Mucosa of descending colon (tissue), 3 donors: ENCODE data around the gene SIVA1. TPM values are rescaled to one million over a fixed set of nuclear protein-coding genes. Genes with fewer than 3 reads are reported as not detected.

Experiments used
- ATAC-seq: fragments of 200-7000 bp; cut with Tn5 transposase; one replicate; pipeline ENCODE4 v1.9.1; 2020; ENCODE audit warnings: mild to moderate bottlenecking, moderate library complexity
- DNase-seq, 3 donors: peaks; one replicate each; pipeline ENCODE4 v3.0.0-alpha.2; 2020
- H3K36me3 ChIP-seq: fragments of 200-600 bp; one replicate; pipeline ENCODE4 v1.8.0; 2021; ENCODE audit warnings: low read depth, mild to moderate bottlenecking
- H3K4me1 ChIP-seq: fragments of 200-600 bp; one replicate; pipeline ENCODE4 v1.8.0; 2021; ENCODE audit warnings: low read depth, mild to moderate bottlenecking
- H3K4me3 ChIP-seq: fragments of 200-600 bp; one replicate; pipeline ENCODE4 v1.8.0; 2021; ENCODE audit warnings: mild to moderate bottlenecking
- H3K9me3 ChIP-seq: fragments of 200-600 bp; one replicate; pipeline ENCODE4 v1.8.0; 2021; ENCODE audit warnings: mild to moderate bottlenecking
- intact Hi-C, 2 donors: fragments of 100-400 bp; cut with DNase I in 1 of 2; cut with micrococcal nuclease in 1 of 2; formaldehyde crosslinking; loops; one replicate each; pipeline versions ENCODE4 v1.11.0 to v1.11.1; 2022; cut with DNase I, micrococcal nuclease
- total RNA-seq, 3 donors: library from RNA; stranded (reverse); fragmentation: NEBNext Ultra II Directional in 2 of 3; extraction: Animal tissue kit (Norgen Biotek cat#: 25700) in 2 of 3; gene quantifications; one replicate each; pipeline versions ENCODE4 v1.2.1 to v1.2.4, GENCODE V29; 2021 to 2023
- TF ChIP-seq, protein P1 (sequence below): fragments of 200-600 bp; IDR thresholded peaks from one replicate; pipeline ENCODE4 v1.8.0; 2022; ENCODE audit warnings: antibody characterized with exemption, mild to moderate bottlenecking
- donor health status: DM: no; HTN: no; CAD: no; lungs with moderate emphysema.
- donor health status: DM: no; HTN: no; CAD: no.
- donor health status: DM: no; HTN: yes; CAD: no.

The SIVA1 gene
- total RNA-seq, 3 donors from 2014 or later = 38.7 to 82.4 (median 60.4) TPM

DNA sequence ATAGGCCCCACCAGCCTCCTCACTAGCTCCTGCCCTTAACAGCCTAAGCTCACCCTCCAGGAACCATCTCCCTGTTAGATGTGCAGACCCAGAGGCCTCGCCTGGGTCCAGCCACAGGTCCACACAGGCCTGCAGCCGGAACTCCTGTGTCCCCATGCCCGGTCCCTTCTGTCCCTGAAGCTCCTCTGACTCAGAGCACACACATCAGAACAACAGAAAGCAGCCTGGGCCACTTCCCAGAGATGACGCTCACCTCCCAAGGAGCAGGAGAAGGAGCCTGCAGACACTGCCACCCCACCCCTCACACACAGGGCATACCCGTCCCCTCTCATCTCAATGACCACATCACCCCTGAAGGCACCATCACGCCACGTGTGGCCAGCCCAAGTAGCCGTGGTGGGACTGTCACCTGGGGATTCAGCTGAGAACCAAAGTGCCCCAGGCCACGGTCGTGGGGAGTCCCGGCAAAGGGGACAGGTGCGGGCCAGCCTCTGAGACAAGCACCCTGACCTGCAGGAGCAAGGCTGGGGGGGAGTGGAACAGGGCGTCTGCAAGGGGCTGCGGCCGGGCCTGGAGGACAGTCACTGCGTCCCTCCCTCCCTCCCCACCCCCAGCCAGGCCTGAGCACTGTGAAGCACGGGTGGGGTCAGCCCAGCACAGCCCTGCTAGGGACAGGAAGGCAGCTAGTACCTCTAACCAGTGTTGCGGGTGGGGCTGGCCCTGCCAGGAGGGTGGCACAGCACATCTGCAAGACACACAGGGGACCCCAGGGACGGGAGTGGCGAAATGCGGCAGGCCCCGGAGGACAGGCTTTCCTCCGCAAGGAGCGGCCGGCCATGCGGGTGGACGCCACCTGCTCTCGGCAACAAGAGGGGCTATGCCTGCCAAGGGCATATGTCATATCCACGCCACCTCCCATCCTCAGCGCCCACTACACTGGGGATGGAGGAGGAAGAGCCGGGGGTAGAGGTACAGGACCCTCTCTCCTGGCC is 37.1 kb downstream of the SIVA1 start:
- intact Hi-C loops = no loop called here
- DNase-seq (no peak), ATAC-seq (no peak)
- H3K4me1 ChIP-seq = peaks cover 19% of the 10 kb centered on the region
- no peak overlapping the region for H3K4me3 ChIP-seq
- H3K36me3 ChIP-seq = no peaks in the 10 kb centered on the region
- H3K9me3 ChIP-seq = no peaks in the 10 kb centered on the region
- TF ChIP-seq, protein P1, sequence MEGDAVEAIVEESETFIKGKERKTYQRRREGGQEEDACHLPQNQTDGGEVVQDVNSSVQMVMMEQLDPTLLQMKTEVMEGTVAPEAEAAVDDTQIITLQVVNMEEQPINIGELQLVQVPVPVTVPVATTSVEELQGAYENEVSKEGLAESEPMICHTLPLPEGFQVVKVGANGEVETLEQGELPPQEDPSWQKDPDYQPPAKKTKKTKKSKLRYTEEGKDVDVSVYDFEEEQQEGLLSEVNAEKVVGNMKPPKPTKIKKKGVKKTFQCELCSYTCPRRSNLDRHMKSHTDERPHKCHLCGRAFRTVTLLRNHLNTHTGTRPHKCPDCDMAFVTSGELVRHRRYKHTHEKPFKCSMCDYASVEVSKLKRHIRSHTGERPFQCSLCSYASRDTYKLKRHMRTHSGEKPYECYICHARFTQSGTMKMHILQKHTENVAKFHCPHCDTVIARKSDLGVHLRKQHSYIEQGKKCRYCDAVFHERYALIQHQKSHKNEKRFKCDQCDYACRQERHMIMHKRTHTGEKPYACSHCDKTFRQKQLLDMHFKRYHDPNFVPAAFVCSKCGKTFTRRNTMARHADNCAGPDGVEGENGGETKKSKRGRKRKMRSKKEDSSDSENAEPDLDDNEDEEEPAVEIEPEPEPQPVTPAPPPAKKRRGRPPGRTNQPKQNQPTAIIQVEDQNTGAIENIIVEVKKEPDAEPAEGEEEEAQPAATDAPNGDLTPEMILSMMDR = no peak

DNA sequence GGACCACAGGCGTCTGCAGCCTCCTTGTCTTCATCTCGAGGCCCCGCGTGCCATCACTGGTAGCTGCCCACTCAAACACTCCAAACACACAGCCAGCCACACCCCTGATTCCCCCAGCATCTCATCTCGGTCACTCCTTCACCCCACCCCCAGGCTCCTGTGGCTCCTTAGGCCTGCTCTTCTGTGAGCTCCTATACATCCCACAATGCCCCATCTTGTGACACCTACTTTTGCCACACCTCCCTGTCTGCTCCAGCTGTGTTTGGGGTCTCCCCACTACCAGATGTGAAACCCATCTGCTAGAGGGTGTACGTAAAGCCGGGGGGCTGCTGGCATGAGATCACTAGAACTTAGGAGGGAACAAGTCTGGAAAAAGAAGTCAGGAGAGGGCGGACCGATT is 38.5 kb downstream of the SIVA1 start:
- Histone ChIP-seq H3K4me1 (peaks cover 25% of the 10 kb centered on the region), H3K4me3 (no peak overlapping the region), H3K9me3 (no peaks in the 10 kb centered on the region), H3K36me3 (no peaks in the 10 kb centered on the region)
- no peak for ATAC-seq
- DNase-seq = no peak
- TF ChIP-seq, protein P1 = no peak
- intact Hi-C loops = no loop called here

DNA sequence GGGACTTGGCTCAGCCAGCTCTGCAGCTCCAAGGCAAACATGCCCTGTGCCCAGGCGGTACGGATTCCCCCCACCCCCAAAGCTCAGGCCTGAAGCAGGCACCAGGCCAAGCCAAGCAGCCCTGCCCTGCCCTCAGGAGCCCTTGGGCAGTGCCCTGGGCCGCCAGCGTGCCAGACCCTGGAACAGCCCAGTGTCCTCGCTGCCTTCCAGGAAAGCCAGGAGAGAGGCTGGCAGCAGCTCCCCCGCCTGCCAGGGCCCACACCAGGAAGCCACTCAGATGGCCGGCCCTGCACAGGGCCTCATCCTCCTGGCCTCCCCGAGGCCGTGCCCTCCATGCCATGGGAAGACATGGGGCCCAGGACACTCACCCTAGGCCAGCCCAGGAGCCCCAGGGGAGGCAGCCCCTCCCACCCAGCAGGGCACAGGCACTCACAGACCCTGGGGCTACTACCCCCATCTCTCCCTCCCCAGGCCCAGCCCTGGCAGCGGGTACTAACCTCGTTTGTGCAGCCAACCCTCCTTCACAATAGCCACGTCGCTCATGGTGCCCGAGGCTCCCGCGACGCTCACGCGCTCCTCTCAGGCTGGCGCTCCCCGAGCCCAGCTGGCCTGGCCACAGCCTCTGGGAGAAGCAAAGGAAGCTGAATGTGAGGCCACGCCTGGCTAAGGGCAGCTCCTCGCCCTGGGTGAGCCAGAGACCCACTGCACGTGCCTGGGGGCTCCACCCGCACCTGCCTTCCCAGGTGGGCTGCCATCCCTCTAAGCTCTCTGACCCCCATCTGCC is 39.3 kb downstream of the SIVA1 start:
- TF ChIP-seq, protein P1 = no peak
- no peak for ATAC-seq
- Histone ChIP-seq H3K4me3 (no peak overlapping the region), H3K9me3 (no peaks in the 10 kb centered on the region), H3K4me1 (peaks cover 29% of the 10 kb centered on the region), H3K36me3 (no peaks in the 10 kb centered on the region)
- intact Hi-C loops = no loop called here
- DNase-seq = no peak

- intact Hi-C loops = no loop called here
- no peaks in the 10 kb centered on the region for H3K9me3 ChIP-seq
- no peaks in the 10 kb centered on the region for H3K36me3 ChIP-seq
- peaks cover 37% of the 10 kb centered on the region for H3K4me1 ChIP-seq
- no peak overlapping the region for H3K4me3 ChIP-seq
- DNase-seq = no peak
- TF ChIP-seq, protein P1 = no peak
- no peak for ATAC-seq
Measured at GRCh38 chr14:104792945-104793702, 40.2 kb downstream of the SIVA1 start.

GRCh38 chr14:104793703-104793959 is 40.7 kb downstream of the SIVA1 start:
- H3K36me3 ChIP-seq = no peaks in the 10 kb centered on the region
- no peak overlapping the region for H3K4me3 ChIP-seq
- intact Hi-C loops = no loop called here
- DNase-seq (no peak), ATAC-seq (no peak)
- no peaks in the 10 kb centered on the region for H3K9me3 ChIP-seq
- peaks cover 40% of the 10 kb centered on the region for H3K4me1 ChIP-seq
- TF ChIP-seq, protein P1 = no peak
